Measurements from ENCODE around the gene ATP5PD.

ATP5PD gene

GRCh38 chr17:75046407-75047289 is at the start of gene ATP5PD, which contains the start of gene KCTD2:
ATP5PD (minus strand) TSS chr17:75046969; CDS start chr17:75042650, 4,319 bp downstream.
KCTD2 (plus strand) TSS chr17:75047225; CDS start chr17:75047251, 26 bp downstream.
- TF ChIP-seq CTCF (IDR thresholded peaks at IDR 0.05): no peak
- TF ChIP-seq ZFX (IDR thresholded peaks at IDR 0.05; ENCODE audit: borderline replicate concordance): no peak

GRCh38 chr17:75096082-75096625 is 49.4 kb upstream of the ATP5PD start:
- H3K27ac ChIP-seq: no peak overlapping the region
- TF ChIP-seq CTCF (IDR thresholded peaks at IDR 0.05) (no peak), ZFX (IDR thresholded peaks at IDR 0.05; ENCODE audit: borderline replicate concordance) (no peak)

More at GRCh38 chr17:75046407-75047289, at the start of gene ATP5PD, which contains the start of gene KCTD2:
- peak within 1 kb of the TSS; percentile 85 for H3K27ac ChIP-seq

- no peak for TF ChIP-seq ZFX (IDR thresholded peaks at IDR 0.05; ENCODE audit: borderline replicate concordance)
- TF ChIP-seq CTCF (IDR thresholded peaks at IDR 0.05): no peak
- no peak overlapping the region for H3K27ac ChIP-seq
Observed at GRCh38 chr17:75094871-75095399, 48.2 kb upstream of the ATP5PD start.

- H3K27ac ChIP-seq: no peak overlapping the region
- TF ChIP-seq CTCF (IDR thresholded peaks at IDR 0.05) (no peak), ZFX (IDR thresholded peaks at IDR 0.05; ENCODE audit: borderline replicate concordance) (no peak)
Observed at GRCh38 chr17:75093548-75094158, 46.9 kb upstream of the ATP5PD start.

- no peak overlapping the region for H3K27ac ChIP-seq
- no peak for TF ChIP-seq CTCF (IDR thresholded peaks at IDR 0.05)
- no peak for TF ChIP-seq ZFX (IDR thresholded peaks at IDR 0.05; ENCODE audit: borderline replicate concordance)
Observed at GRCh38 chr17:75091855-75092327, 45.1 kb upstream of the ATP5PD start.

GRCh38 chr17:75090871-75091854 is 44.4 kb upstream of the ATP5PD start:
- TF ChIP-seq CTCF (IDR thresholded peaks at IDR 0.05) (no peak), ZFX (IDR thresholded peaks at IDR 0.05; ENCODE audit: borderline replicate concordance) (no peak)
- no peak overlapping the region for H3K27ac ChIP-seq
